Neural progenitor cell (in vitro differentiated cells): ENCODE data around the gene RAD52. TPM values are rescaled to one million over a fixed set of nuclear protein-coding genes. Genes with fewer than 3 reads are reported as not detected.

Experiments used
- DNase-seq: peaks from one replicate; pipeline ENCODE4 v3.0.0-alpha.2; 2016; ENCODE audit warnings: low spot score
- H2AFZ ChIP-seq: fragments of 200-600 bp; sonication (generic); replicated peaks from 2 replicates; pipeline ENCODE4 v1.6.1; 2016; ENCODE audit warnings: antibody characterized with exemption
- H3F3A ChIP-seq: fragments of 200-600 bp; sonication (generic); 2 replicates; pipeline ENCODE4 v1.6.1; 2016; ENCODE audit warnings: antibody characterized with exemption, low read depth
- H3K27ac ChIP-seq: fragments of 200-600 bp; sonication (generic); 2 replicates; pipeline ENCODE4 v1.5.1; 2016; ENCODE audit warnings: mild to moderate bottlenecking
- H3K27me3 ChIP-seq: fragments of 200-600 bp; sonication (generic); 2 replicates; pipeline ENCODE4 v1.6.1; 2016; ENCODE audit warnings: mild to moderate bottlenecking, moderate library complexity
- H3K36me3 ChIP-seq: fragments of 200-600 bp; sonication (generic); 2 replicates; pipeline ENCODE4 v1.5.1; 2016
- H3K4me1 ChIP-seq: fragments of 200-600 bp; sonication (generic); 2 replicates; pipeline ENCODE4 v1.6.1; 2016; ENCODE audit warnings: mixed run types
- H3K4me2 ChIP-seq: fragments of 200-600 bp; sonication (generic); 2 replicates; pipeline ENCODE4 v1.6.1; 2016
- H3K4me3 ChIP-seq: fragments of 200-600 bp; sonication (generic); 2 replicates; pipeline ENCODE4 v1.5.1; 2016
- H3K79me2 ChIP-seq: fragments of 200-600 bp; sonication (generic); 2 replicates; pipeline ENCODE4 v1.6.1; 2016; ENCODE audit warnings: low read depth
- H3K9ac ChIP-seq: fragments of 200-600 bp; sonication (generic); 2 replicates; pipeline ENCODE4 v1.6.1; 2016
- H3K9me3 ChIP-seq: fragments of 200-600 bp; sonication (generic); 2 replicates; pipeline ENCODE4 v1.5.1; 2016; ENCODE audit warnings: low read depth
- H4K20me1 ChIP-seq: fragments of 200-600 bp; sonication (generic); 2 replicates; pipeline ENCODE4 v1.6.1; 2016; ENCODE audit warnings: low read depth
- H3K27ac Mint-ChIP-seq: 3 replicates; pipeline ENCODE4 v1.8.0; 2021; ENCODE audit warnings: mixed read lengths
- H3K27me3 Mint-ChIP-seq: 2 replicates; pipeline ENCODE4 v1.8.0; 2022; ENCODE audit warnings: low read depth, mild to moderate bottlenecking, inconsistent platforms, moderate library complexity, mixed read lengths; ENCODE audit not compliant: insufficient read depth
- H3K36me3 Mint-ChIP-seq: 3 replicates; pipeline ENCODE4 v1.8.0; 2021; ENCODE audit warnings: mixed read lengths
- H3K4me1 Mint-ChIP-seq: 3 replicates; pipeline ENCODE4 v1.8.0; 2021; ENCODE audit warnings: mixed read lengths
- H3K4me3 Mint-ChIP-seq: 3 replicates; pipeline ENCODE4 v1.8.0; 2021; ENCODE audit warnings: mild to moderate bottlenecking, moderate library complexity, mixed read lengths
- H3K9me3 Mint-ChIP-seq: 3 replicates; pipeline ENCODE4 v1.8.0; 2020; ENCODE audit warnings: mixed read lengths
- EZH2 ChIP-seq: fragments of 200-600 bp; sonication (generic); IDR thresholded peaks from 2 replicates; pipeline ENCODE4 v1.6.1; 2017; ENCODE audit warnings: antibody characterized with exemption, mild to moderate bottlenecking, moderate library complexity
- EZH2phosphoT487 ChIP-seq: fragments of 200-600 bp; sonication (generic); IDR thresholded peaks from 2 replicates; pipeline ENCODE4 v1.6.1; 2017; ENCODE audit warnings: antibody characterized with exemption
- total RNA-seq: library from RNA; depleted of rRNA; stranded (reverse); fragments of >200 nt; gene quantifications from 2 replicates; pipeline ENCODE4 v1.2.3, GENCODE V29; 2015; ENCODE audit warnings: low replicate concordance
- TF ChIP-seq, protein P1 (sequence below): fragments of 200-600 bp; sonication (generic); IDR thresholded peaks from 2 replicates; pipeline ENCODE4 v1.5.1; 2017; ENCODE audit warnings: antibody characterized with exemption, mild to moderate bottlenecking

Gene RAD52
- total RNA-seq, 1 donor from 2014 or later = 43.4 TPM

DNA sequence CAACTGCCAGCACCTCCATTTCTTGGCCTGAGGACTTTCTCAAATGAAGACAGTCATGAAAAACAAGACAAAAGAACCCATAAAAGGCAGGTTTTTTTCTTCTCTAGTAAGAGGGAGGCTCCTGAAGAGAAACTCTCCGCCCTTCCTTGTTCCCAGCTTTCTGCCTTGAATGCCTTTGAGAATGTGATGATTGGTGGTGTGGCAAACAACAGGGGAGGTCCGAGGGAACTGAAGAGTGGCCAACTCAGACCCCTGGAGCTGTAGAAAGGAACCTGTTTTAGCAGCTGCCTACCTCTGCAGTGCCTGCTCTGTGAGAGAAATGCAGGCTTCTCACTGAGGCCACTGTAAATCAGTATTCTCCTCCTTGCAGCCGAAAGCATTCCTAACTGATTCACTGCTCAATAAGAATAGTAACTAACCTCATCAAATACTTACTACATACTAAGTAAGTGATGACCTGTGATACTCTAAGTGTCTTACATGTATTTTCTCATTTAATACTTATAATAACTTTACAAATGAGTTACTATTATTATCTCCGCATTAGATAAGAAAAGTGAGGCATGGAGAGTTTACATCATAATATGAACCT is 24.9 kb upstream of the RAD52 start:
- Histone ChIP-seq H3K4me3 (no peak overlapping the region), H3K79me2 (no peaks in the 10 kb centered on the region), H3K4me2 (no peak overlapping the region), H3K9me3 (no peaks in the 10 kb centered on the region), H3K36me3 (no peaks in the 10 kb centered on the region), H3K4me1 (no peaks in the 10 kb centered on the region), H3K9ac (no peak overlapping the region), H4K20me1 (no peaks in the 10 kb centered on the region), H2AFZ (no peak overlapping the region), H3K27me3 (no peaks in the 10 kb centered on the region), H3K27ac (no peak overlapping the region), H3F3A (no peaks in the 10 kb centered on the region)
- no peak overlapping the region for H3K27ac Mint-ChIP-seq
- no peaks in the 10 kb centered on the region for H3K9me3 Mint-ChIP-seq
- peaks cover 5% of the 10 kb centered on the region for H3K27me3 Mint-ChIP-seq
- peaks cover 11% of the 10 kb centered on the region for H3K36me3 Mint-ChIP-seq
- TF ChIP-seq EZH2 (no peak), EZH2phosphoT487 (no peak)
- TF ChIP-seq, protein P1, sequence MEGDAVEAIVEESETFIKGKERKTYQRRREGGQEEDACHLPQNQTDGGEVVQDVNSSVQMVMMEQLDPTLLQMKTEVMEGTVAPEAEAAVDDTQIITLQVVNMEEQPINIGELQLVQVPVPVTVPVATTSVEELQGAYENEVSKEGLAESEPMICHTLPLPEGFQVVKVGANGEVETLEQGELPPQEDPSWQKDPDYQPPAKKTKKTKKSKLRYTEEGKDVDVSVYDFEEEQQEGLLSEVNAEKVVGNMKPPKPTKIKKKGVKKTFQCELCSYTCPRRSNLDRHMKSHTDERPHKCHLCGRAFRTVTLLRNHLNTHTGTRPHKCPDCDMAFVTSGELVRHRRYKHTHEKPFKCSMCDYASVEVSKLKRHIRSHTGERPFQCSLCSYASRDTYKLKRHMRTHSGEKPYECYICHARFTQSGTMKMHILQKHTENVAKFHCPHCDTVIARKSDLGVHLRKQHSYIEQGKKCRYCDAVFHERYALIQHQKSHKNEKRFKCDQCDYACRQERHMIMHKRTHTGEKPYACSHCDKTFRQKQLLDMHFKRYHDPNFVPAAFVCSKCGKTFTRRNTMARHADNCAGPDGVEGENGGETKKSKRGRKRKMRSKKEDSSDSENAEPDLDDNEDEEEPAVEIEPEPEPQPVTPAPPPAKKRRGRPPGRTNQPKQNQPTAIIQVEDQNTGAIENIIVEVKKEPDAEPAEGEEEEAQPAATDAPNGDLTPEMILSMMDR = no peak
- peak; percentile 12 for DNase-seq
- H3K4me1 Mint-ChIP-seq = no peaks in the 10 kb centered on the region
- no peak overlapping the region for H3K4me3 Mint-ChIP-seq

DNA sequence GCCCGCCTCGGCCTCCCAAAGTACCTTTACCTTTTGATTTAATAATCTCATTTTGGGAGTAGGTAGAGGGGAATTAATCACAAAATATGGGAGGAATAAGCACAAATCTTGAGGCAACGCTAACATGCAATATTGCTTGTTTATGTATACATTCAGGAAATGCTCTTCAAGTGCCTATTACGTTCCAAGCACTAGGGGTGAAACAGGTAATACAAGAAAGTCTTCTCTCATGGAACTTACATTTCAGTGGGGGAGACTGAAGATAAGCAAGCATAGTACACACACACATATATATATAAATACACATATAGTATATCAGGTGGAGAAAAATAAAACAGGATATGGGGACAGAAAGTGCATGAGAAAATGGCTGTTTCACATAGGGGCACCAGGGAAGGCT is 22.5 kb upstream of the RAD52 start:
- Mint-ChIP-seq H3K4me3 (no peak overlapping the region), H3K27me3 (peaks cover 5% of the 10 kb centered on the region), H3K27ac (no peak overlapping the region), H3K9me3 (no peaks in the 10 kb centered on the region), H3K36me3 (peaks cover 5% of the 10 kb centered on the region), H3K4me1 (peaks cover 13% of the 10 kb centered on the region)
- Histone ChIP-seq H3K27me3 (no peaks in the 10 kb centered on the region), H3K36me3 (no peaks in the 10 kb centered on the region), H4K20me1 (no peaks in the 10 kb centered on the region), H3K27ac (no peak overlapping the region), H3K79me2 (no peaks in the 10 kb centered on the region), H3K9ac (no peak overlapping the region), H3K4me1 (peaks cover 10% of the 10 kb centered on the region), H2AFZ (no peak overlapping the region), H3K9me3 (no peaks in the 10 kb centered on the region), H3K4me3 (no peak overlapping the region), H3K4me2 (no peak overlapping the region), H3F3A (no peaks in the 10 kb centered on the region)
- DNase-seq = no peak
- TF ChIP-seq EZH2 = no peak
- no peak for TF ChIP-seq EZH2phosphoT487
- TF ChIP-seq, protein P1 = no peak

DNA sequence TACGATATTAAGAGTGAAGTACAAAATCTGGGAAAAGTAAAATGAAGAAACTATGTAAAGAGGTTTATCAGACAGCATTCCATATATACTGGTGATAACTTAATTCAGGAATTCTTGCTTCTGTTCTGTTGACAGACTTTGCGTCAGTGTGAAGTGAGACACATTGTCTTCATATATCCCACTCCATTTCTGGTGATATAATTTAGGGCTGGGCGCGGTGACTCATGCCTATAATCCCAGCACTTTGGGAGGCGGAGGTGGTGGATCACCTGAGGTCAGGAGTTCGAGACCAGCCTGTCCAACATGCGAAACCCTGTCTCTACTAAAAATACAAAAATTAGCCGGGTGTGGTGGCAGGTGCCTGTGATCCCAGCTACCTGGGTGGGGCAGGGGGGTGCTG is 20.3 kb upstream of the RAD52 start:
- H3K9me3 Mint-ChIP-seq = no peaks in the 10 kb centered on the region
- peaks cover 4% of the 10 kb centered on the region for H3K36me3 Mint-ChIP-seq
- H3K36me3 ChIP-seq = no peaks in the 10 kb centered on the region
- no peaks in the 10 kb centered on the region for H4K20me1 ChIP-seq
- no peak overlapping the region for H3K27ac Mint-ChIP-seq
- no peaks in the 10 kb centered on the region for H3F3A ChIP-seq
- peaks cover 5% of the 10 kb centered on the region for H3K27me3 Mint-ChIP-seq
- no peak for DNase-seq
- no peaks in the 10 kb centered on the region for H3K27me3 ChIP-seq
- H3K4me3 Mint-ChIP-seq = no peak overlapping the region
- no peak overlapping the region for H3K4me3 ChIP-seq
- no peak overlapping the region for H3K27ac ChIP-seq
- no peak overlapping the region for H3K4me2 ChIP-seq
- no peaks in the 10 kb centered on the region for H3K9me3 ChIP-seq
- no peak overlapping the region for H2AFZ ChIP-seq
- no peaks in the 10 kb centered on the region for H3K79me2 ChIP-seq
- H3K4me1 ChIP-seq = peaks cover 10% of the 10 kb centered on the region
- no peak overlapping the region for H3K9ac ChIP-seq
- TF ChIP-seq EZH2 = no peak
- TF ChIP-seq EZH2phosphoT487 = no peak
- TF ChIP-seq, protein P1 = no peak
- peaks cover 13% of the 10 kb centered on the region for H3K4me1 Mint-ChIP-seq
